NB4 (cell line): ENCODE results near the gene RNF141.

ENCODE experiments used
- DNase-seq: peaks from one replicate; pipeline ENCODE4 v3.0.0; 2010; ENCODE audit warnings: low read depth
- H3K4me3 ChIP-seq: one replicate; pipeline ENCODE4 v1.5.1; 2011; ENCODE audit warnings: mild to moderate bottlenecking, low read depth, low read length, moderate library complexity
- MAX ChIP-seq: IDR thresholded peaks from 2 replicates; pipeline ENCODE4 v1.6.1; 2011; ENCODE audit warnings: low read depth, low read length
- MYC ChIP-seq: IDR thresholded peaks from 2 replicates; pipeline ENCODE4 v1.6.1; 2011; ENCODE audit warnings: low read depth, low read length
- POLR2A ChIP-seq: IDR thresholded peaks from 2 replicates; pipeline ENCODE4 v1.6.1; 2011; ENCODE audit warnings: mild to moderate bottlenecking; ENCODE audit not compliant: insufficient read length; ENCODE audit errors: extremely low read depth
- TF ChIP-seq, protein P1 (sequence below): IDR thresholded peaks from one replicate; pipeline ENCODE4 v1.5.1; 2012; ENCODE audit warnings: low read depth, low read length

The RNF141 gene

GRCh38 chr11:10481560-10482349 is 59.2 kb downstream of the RNF141 start:
- no peak for DNase-seq
- TF ChIP-seq, protein P1, sequence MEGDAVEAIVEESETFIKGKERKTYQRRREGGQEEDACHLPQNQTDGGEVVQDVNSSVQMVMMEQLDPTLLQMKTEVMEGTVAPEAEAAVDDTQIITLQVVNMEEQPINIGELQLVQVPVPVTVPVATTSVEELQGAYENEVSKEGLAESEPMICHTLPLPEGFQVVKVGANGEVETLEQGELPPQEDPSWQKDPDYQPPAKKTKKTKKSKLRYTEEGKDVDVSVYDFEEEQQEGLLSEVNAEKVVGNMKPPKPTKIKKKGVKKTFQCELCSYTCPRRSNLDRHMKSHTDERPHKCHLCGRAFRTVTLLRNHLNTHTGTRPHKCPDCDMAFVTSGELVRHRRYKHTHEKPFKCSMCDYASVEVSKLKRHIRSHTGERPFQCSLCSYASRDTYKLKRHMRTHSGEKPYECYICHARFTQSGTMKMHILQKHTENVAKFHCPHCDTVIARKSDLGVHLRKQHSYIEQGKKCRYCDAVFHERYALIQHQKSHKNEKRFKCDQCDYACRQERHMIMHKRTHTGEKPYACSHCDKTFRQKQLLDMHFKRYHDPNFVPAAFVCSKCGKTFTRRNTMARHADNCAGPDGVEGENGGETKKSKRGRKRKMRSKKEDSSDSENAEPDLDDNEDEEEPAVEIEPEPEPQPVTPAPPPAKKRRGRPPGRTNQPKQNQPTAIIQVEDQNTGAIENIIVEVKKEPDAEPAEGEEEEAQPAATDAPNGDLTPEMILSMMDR, result no peak
- TF ChIP-seq POLR2A (no peak), MYC (no peak), MAX (no peak)
- no peak overlapping the region for H3K4me3 ChIP-seq

- DNase-seq, result no peak
Measured at GRCh38 chr11:10480760-10481159, 60.2 kb downstream of the RNF141 start.

GRCh38 chr11:10480026-10480425 is 61.0 kb downstream of the RNF141 start:
- H3K4me3 ChIP-seq, result no peak overlapping the region
- no peak for DNase-seq
- no peak for TF ChIP-seq MYC
- no peak for TF ChIP-seq POLR2A
- TF ChIP-seq, protein P1, result no peak
- TF ChIP-seq MAX, result no peak

More at GRCh38 chr11:10480760-10481159, 60.2 kb downstream of the RNF141 start:
- TF ChIP-seq POLR2A, result no peak
- no peak overlapping the region for H3K4me3 ChIP-seq

GRCh38 chr11:10478574-10479550 is 62.1 kb downstream of the RNF141 start:
- H3K4me3 ChIP-seq, result no peak overlapping the region
- TF ChIP-seq, protein P1, result no peak
- TF ChIP-seq MYC (no peak), POLR2A (no peak), MAX (no peak)
- no peak for DNase-seq

- no peak overlapping the region for H3K4me3 ChIP-seq
- DNase-seq, result no peak
- TF ChIP-seq MYC (no peak), POLR2A (no peak), MAX (no peak)
- TF ChIP-seq, protein P1, result no peak
Measured at GRCh38 chr11:10478066-10478465, 62.9 kb downstream of the RNF141 start.

DNA sequence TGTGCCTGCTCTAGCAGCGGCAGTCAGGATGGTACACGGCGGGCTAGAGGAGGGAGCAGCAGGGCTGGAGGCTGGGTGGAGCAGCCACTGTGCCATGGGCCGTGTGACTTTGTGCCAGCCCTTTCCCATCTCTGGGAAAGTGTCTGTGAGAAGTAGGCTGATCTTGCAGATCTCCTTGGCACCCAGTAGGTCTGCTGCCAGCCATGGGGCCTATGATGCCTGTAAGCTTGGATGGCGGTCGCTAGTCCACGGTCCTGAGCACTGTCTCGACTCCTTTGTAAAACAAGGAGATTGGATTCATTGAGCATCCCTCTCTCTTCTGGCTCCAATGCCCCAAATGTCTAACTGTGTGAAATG is 63.3 kb downstream of the RNF141 start:
- TF ChIP-seq MYC (no peak), MAX (no peak), POLR2A (no peak)
- TF ChIP-seq, protein P1, result no peak
- DNase-seq, result no peak
- no peak overlapping the region for H3K4me3 ChIP-seq
